GM23338 (cell line): ENCODE data around the gene TSPAN4. TPM values are rescaled to one million over a fixed set of nuclear protein-coding genes. Genes with fewer than 3 reads are reported as not detected.

Source experiments
- ATAC-seq: fragments of 200-7000 bp; cut with Tn5 transposase; 3 replicates; pipeline ENCODE4 v1.9.1; 2020
- DNase-seq: peaks from one replicate; pipeline ENCODE4 v3.0.0-alpha.2; 2015; ENCODE audit warnings: low spot score
- H2AFZ ChIP-seq: fragments of 200-600 bp; sonication (generic); 2 replicates; pipeline ENCODE4 v1.8.0; 2016; ENCODE audit warnings: antibody characterized with exemption, mild to moderate bottlenecking, moderate library complexity
- H3F3A ChIP-seq: fragments of 200-600 bp; sonication (generic); replicated peaks from 2 replicates; pipeline ENCODE4 v1.8.0; 2017; ENCODE audit warnings: antibody characterized with exemption, mixed run types, low read depth
- H3K27ac ChIP-seq: fragments of 200-600 bp; sonication (generic); 2 replicates; pipeline ENCODE4 v1.6.1; 2016; ENCODE audit warnings: low read depth
- H3K27me3 ChIP-seq: fragments of 200-600 bp; sonication (generic); 2 replicates; pipeline ENCODE4 v1.8.0; 2016; ENCODE audit warnings: mild to moderate bottlenecking, mixed run types, moderate library complexity; ENCODE audit not compliant: insufficient read depth
- H3K36me3 ChIP-seq: fragments of 200-600 bp; sonication (generic); 2 replicates; pipeline ENCODE4 v1.8.0; 2016; ENCODE audit warnings: mild to moderate bottlenecking; ENCODE audit not compliant: insufficient read depth
- H3K4me1 ChIP-seq: fragments of 200-600 bp; sonication (generic); 2 replicates; pipeline ENCODE4 v1.8.0; 2016; ENCODE audit warnings: mild to moderate bottlenecking, moderate library complexity; ENCODE audit not compliant: insufficient read depth
- H3K4me2 ChIP-seq: fragments of 200-600 bp; sonication (generic); 2 replicates; pipeline ENCODE4 v1.7.1; 2017; ENCODE audit warnings: mixed run types
- H3K4me3 ChIP-seq: fragments of 200-600 bp; sonication (generic); 2 replicates; pipeline ENCODE4 v1.6.1; 2016; ENCODE audit warnings: mixed run types
- H3K79me2 ChIP-seq: fragments of 200-600 bp; sonication (generic); replicated peaks from 2 replicates; pipeline ENCODE4 v1.8.0; 2017; ENCODE audit warnings: mild to moderate bottlenecking; ENCODE audit not compliant: insufficient read depth
- H3K9me2 ChIP-seq: fragments of 200-600 bp; sonication (generic); 2 replicates; pipeline ENCODE4 v1.8.0; 2017; ENCODE audit not compliant: insufficient read depth
- H4K20me1 ChIP-seq: fragments of 200-600 bp; sonication (generic); replicated peaks from 2 replicates; pipeline ENCODE4 v1.8.0; 2017; ENCODE audit warnings: mild to moderate bottlenecking; ENCODE audit not compliant: insufficient read depth
- H3K27ac Mint-ChIP-seq: 2 replicates; pipeline ENCODE4 v1.8.0; 2020; ENCODE audit warnings: inconsistent platforms, mild to moderate bottlenecking, moderate library complexity, mixed read lengths
- H3K27me3 Mint-ChIP-seq: 3 replicates; pipeline ENCODE4 v1.8.0; 2022; ENCODE audit warnings: low read depth, mild to moderate bottlenecking, moderate library complexity, mixed read lengths, inconsistent platforms; ENCODE audit not compliant: insufficient read depth, poor library complexity
- H3K36me3 Mint-ChIP-seq: 3 replicates; pipeline ENCODE4 v1.8.0; 2021; ENCODE audit warnings: low read depth, mild to moderate bottlenecking, inconsistent platforms, moderate library complexity, mixed read lengths
- H3K4me1 Mint-ChIP-seq: 3 replicates; pipeline ENCODE4 v1.8.0; 2020; ENCODE audit warnings: mild to moderate bottlenecking, inconsistent platforms, mixed read lengths
- H3K4me3 Mint-ChIP-seq: 3 replicates; pipeline ENCODE4 v1.8.0; 2021; ENCODE audit warnings: moderate library complexity, mild to moderate bottlenecking, inconsistent platforms, mixed read lengths
- H3K9me3 Mint-ChIP-seq: 3 replicates; pipeline ENCODE4 v1.8.0; 2020; ENCODE audit warnings: moderate library complexity, mild to moderate bottlenecking, inconsistent platforms, mixed read lengths
- ETS1 ChIP-seq: IDR thresholded peaks from 2 replicates; pipeline ENCODE4 v1.6.1; 2016; ENCODE audit warnings: antibody characterized with exemption
- JUNB ChIP-seq: IDR thresholded peaks from one replicate; pipeline ENCODE4 v1.6.1; 2016; ENCODE audit warnings: antibody characterized with exemption; ENCODE audit not compliant: unreplicated experiment
- NANOG ChIP-seq: IDR thresholded peaks from 2 replicates; pipeline ENCODE4 v1.6.1; 2016; ENCODE audit warnings: antibody characterized with exemption, borderline replicate concordance
- POLR2AphosphoS5 ChIP-seq: IDR thresholded peaks from 2 replicates; pipeline ENCODE4 v1.6.1; 2016; ENCODE audit warnings: antibody characterized with exemption, low read depth
- ZNF114 ChIP-seq: fragments of 250-450 bp; sonication (Bioruptor Pico); IDR thresholded peaks from 2 replicates; pipeline ENCODE4 v1.5.0; 2020; ENCODE audit warnings: mild to moderate bottlenecking, moderate library complexity
- ZNF462 ChIP-seq: fragments of 250-450 bp; sonication (Bioruptor Pico); IDR thresholded peaks from 2 replicates; pipeline ENCODE4 v1.5.0; 2020; ENCODE audit warnings: mild to moderate bottlenecking, moderate library complexity
- polyA plus RNA-seq: library from polyadenylated mRNA; unstranded; fragments of >200 nt; fragmentation: Nextera tagmentation; extraction: Ambion mirVana; gene quantifications from 2 replicates; pipeline ENCODE4 v1.2.1, GENCODE V29; 2016
- total RNA-seq: library from RNA; depleted of rRNA; stranded (reverse); fragments of >200 nt; shearing (Covaris generic); gene quantifications from 2 replicates; pipeline ENCODE4 v1.2.3, GENCODE V29; 2014

TSPAN4 gene
- total and polyA plus RNA-seq, 2 experiments from 2014 or later, result 76.8 to 150 TPM

GRCh38 chr11:876545-876944, 33.9 kb downstream of the TSPAN4 start (continued):
- TF ChIP-seq ZNF462 (no peak), POLR2AphosphoS5 (no peak), JUNB (no peak)

- Mint-ChIP-seq H3K36me3 (peaks cover 41% of the 10 kb centered on the region), H3K4me3 (no peak overlapping the region), H3K9me3 (no peaks in the 10 kb centered on the region; the same call in 2 of the 3 replicates), H3K27ac (no peak overlapping the region), H3K4me1 (peaks cover 2% of the 10 kb centered on the region; the same call in 2 of the 3 replicates), H3K27me3 (peaks cover 22% of the 10 kb centered on the region)
- Histone ChIP-seq H4K20me1 (peaks cover 17% of the 10 kb centered on the region), H2AFZ (no peak overlapping the region), H3K4me3 (no peak overlapping the region), H3K27ac (no peak overlapping the region), H3K9me2 (no peaks in the 10 kb centered on the region), H3K4me2 (no peak overlapping the region), H3K27me3 (no peaks in the 10 kb centered on the region), H3F3A (peaks cover 15% of the 10 kb centered on the region; the same call in 1 of the 2 replicates), H3K79me2 (no peaks in the 10 kb centered on the region), H3K36me3 (peaks cover 4% of the 10 kb centered on the region; the same call in 1 of the 2 replicates), H3K4me1 (no peaks in the 10 kb centered on the region)
- peak; percentile 82 for DNase-seq
- peak; percentile 90 for ATAC-seq
- TF ChIP-seq ZNF462, result no peak
- TF ChIP-seq ETS1, result no peak
- TF ChIP-seq NANOG, result no peak
- no peak for TF ChIP-seq ZNF114 (CRISPR knock-in tag)
Measured at GRCh38 chr11:877565-877964, 34.9 kb downstream of the TSPAN4 start.
